Measurements from ENCODE around the gene GPA33.

GRCh38 chr1:167132301-167133010, 42.3 kb upstream of the GPA33 start:
- TF ChIP-seq CTCF (IDR thresholded peaks at IDR 0.05; ENCODE audit: insufficient read depth, low read length, poor library complexity, severe bottlenecking) (no peak), EZH2phosphoT487 (conservative IDR thresholded peaks at IDR 0.05; ENCODE audit: low read length) (no peak)

Measured in SU-DHL-6 (cell line).